Measurements from ENCODE around the gene PLEKHH2.

PLEKHH2 gene

DNA sequence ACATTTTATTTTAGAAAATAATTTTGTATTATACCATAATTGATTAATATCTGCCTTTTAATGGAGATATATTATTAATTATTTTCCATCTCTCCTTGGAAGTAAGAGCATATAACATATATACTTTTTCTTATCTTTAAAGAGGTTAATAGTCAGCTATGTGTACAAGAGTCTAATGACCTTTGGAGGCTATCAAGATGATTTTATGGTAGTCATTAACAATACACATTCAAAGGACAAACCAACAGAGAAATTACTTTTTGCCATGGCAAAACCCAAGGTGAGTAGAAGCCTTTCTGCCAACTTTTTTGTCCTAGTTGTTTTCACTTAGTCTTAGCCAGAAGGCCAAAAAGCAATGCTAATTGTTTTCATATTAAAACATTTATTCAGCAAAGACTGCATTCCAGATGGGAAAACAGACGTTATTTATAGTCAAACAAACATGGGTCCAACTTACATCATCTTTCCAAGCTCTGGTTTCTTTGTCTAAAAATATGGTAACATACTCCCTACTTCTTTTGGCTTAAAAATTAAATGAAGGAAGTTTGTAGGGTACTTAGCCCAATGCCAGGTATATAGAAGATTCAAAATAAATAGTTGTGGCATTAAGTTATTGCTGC is 127.1 kb downstream of the PLEKHH2 start:
- no peak for DNase-seq

GRCh38 chr2:43766006-43766405 is 128.9 kb downstream of the PLEKHH2 start:
- DNase-seq = no peak

GRCh38 chr2:43773876-43774613 is 137.0 kb downstream of the PLEKHH2 start, which contains the start of gene DYNC2LI1:
Gene DYNC2LI1, plus strand, starts transcription at chr2:43774039. Its CDS starts 100 bp downstream, at chr2:43774139.
- DNase-seq = peak; percentile 94

- no peak for DNase-seq
Measured at GRCh38 chr2:43774617-43775016, 137.6 kb downstream of the PLEKHH2 start.

DNA sequence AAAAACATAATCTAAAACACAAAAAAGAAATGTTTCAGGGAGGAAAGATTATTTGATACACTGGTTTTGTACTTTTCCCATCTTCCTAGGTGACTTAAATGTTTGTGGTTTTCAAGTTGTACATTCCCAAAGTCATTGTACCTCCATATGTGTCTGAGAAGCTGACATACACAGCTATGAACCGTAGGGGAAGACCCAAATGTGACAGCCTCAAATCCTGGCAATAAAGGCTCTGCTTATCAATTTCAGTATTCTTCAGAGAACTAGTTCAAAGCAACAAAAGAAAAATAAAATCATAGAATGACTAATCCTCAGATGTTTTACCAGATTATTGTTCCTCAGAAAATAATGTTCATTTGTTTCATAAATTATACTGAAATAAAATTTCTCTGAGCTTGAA is 139.3 kb downstream of the PLEKHH2 start:
- no peak for DNase-seq

- no peak for DNase-seq
Measured at GRCh38 chr2:43777306-43777926, 140.4 kb downstream of the PLEKHH2 start.

DNA sequence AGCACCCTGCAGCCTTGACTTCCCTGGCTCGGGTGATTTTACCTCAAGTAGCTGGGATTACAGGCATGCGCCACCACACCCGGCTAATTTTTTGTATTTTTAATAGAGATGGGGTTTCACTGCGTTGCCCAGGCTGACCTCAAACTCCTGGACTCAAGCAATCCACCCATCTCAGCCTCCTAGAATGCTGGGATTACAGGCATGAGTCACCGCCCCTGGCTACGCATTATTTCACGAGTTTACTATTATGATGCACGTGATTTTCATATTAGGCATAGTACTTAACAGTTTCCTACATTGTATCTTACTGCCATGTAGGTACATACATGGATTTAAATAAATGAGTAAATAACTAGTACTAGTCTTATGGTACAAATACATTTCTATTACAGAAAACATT is 141.2 kb downstream of the PLEKHH2 start:
- DNase-seq = no peak

DNA sequence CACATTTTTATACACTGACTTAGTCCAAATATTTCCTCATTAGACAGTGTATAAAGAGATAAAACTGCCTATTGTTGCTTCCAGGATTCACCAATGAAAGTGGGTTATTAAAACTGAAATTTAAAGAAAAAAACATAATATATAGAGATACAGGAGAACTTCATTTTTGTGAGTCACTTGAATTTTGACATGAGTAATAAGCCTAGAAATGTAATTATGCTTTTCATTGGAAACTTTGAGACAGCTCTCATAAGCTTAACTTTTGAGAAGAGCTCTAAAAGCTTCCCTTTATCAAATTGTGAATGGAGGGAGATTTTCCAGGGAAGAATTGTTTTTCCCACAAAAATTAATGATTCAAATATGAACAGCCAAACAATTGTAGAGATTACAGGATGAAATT is 150.8 kb downstream of the PLEKHH2 start:
- no peak for DNase-seq

DNA sequence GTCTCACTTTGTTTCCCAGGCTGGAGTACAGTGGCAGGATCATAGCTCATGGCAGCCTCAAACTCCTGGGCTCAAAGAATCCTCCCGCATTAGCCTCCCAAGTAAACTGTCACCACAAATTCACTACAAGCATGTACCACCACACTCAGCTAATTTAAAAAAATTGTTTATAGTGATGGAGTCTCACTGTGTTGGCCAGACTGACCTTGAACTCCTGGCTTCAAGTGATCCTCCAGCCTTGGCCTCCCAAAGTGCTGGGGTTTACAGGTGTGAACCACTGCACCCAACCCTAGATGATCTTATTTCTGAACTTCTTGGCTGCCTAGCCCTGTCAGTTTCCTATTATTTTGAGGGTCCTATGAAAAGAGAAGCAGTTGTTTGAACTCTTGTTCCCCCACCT is 151.6 kb downstream of the PLEKHH2 start:
- no peak for DNase-seq

DNA sequence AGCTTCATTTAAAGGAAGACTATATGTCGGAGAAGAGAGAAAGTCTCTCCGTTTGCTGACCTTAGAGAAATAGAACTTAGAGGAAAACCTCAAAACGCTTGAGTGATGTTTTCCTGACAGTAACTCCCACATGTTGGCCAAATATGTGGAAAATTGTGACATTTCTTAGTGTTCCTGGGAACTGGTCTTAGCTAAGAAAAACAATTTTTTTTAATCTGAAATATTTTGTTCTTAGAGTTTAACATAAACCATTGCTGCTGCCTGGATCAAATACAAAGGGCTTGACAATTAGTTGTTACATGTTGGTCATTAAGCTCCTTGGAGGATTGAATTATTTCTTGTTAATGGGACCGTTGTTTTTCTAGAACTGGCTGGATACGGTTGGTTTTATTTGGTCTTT is 153.1 kb downstream of the PLEKHH2 start:
- DNase-seq = no peak

DNA sequence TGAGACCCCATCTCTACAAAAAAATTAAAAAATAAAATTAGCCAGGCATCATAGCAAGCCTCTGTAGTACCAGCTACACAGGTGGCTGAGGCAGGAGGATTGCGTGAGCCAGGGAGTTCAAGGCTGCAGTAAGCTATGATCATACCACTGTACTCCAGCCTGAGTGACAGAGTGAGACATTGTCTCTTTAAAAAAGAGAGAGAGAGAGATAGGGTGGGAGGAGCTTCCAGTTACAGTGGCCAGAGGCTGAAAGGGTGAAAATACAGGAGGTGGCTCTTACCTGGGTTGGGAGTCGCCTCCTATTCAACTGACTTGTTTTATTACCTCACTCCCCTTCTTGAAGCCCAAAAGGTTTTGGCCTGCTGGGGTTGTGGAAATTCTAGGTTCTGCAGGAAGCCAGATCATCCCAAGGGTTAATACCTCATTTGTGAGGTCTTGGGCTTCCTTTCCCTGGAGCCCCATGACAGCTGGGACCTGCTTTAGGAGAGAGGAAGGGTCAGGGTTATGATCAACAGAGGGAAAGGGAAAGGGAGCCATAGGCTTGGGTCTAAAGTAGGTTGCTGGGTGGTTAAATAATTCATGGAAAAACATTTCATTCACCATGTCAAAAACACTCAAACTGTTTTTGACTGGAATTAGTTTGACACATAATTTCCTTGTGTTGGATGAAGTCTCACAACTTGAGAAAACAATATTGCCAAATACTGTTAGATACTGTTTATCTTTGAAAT is 154.1 kb downstream of the PLEKHH2 start:
- DNase-seq = peak; percentile 64

DNA sequence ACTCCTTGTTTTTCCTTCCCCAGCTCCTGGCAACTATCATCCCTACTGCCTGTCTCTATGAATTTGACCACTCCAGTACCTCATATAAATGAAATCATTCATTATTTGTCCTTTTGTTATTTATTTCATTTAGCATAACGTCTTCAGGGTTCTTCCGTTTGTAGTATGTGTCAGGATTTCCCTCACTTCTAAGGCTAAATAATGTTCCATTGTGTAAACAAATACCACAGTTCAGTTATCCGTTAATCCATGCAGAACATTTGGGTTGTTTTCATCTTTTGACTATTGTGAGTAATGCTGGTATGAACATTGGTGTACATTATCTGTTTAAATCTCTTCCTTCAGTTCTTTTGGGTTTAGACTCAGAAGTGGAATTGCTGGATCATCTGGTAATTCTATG is 155.6 kb downstream of the PLEKHH2 start:
- DNase-seq = no peak

- no peak for DNase-seq
Measured at GRCh38 chr2:43794956-43795355, 157.9 kb downstream of the PLEKHH2 start.

- no peak for DNase-seq
Measured at GRCh38 chr2:43796206-43796605, 159.1 kb downstream of the PLEKHH2 start.

DNA sequence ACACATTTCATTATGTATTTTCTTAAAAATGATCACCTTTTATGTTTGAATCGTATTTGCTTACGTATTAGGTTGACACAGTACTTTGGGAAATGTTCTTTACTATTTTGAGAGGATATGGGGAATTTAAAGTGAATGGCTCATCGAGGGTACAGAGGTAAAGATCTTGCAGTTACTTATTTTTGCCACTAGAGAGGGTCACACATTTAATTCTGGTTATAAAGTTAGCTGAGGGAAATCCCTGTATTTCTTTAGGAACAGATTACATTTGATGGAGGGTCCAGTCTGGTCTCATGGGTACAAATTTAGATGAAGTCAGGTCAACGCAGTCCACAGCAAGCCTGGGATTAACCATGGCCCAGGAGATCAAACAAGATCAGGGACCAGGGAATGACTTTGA is 161.2 kb downstream of the PLEKHH2 start:
- no peak for DNase-seq

DNA sequence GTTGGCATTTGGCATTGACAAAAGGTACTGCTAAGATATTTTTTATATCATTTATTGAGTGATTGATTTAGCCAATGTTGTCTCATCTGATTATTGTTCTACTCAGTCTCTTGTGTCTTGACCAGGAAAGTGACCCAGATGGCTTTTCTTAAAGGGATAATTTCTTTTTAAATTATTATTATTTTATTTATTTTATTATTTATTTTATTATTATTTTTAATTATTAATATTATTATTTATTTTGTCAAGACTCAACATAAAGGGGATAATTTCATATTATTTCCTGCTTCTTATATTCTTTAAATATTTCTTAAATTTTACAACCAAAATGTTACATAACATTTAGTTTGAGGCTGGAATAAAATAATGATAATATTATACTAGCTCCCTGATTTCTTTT is 163.8 kb downstream of the PLEKHH2 start:
- no peak for DNase-seq

DNA sequence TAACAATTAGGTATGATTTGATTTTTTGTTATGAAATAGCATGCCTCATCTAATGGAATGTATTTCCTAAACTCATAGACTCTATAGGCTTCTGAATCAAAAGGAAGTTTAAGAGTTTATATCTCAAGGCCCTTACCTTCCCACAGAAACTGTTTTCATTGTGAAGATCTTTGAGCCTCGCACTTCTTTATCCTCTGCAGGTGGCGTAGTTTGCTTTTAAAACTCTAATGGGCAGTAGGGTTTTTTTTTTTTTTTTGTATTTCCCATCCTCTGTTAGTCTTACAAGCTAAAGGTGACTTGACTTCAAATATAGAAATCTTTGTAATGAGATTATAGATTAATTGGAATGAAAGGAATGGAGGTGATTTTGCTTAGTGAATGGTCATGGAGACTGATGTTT is 165.1 kb downstream of the PLEKHH2 start:
- no peak for DNase-seq

DNA sequence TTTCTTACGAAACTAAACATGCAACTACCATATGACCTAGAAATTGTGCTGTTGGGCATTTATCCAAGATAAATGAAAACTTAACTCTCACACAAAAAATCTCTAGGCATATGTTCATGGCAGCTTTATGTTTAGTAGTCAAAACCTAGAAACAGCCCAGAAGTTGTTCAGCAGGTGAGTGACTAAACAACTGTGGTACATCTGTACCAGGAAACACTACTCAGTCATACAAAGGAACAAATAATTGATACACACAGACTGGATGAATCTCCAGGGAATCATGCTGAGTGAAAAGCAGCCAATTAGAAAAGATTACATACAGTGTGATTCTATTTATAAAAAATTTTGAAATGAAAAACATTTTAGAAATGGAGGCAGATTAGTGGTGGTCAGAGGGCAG is 166.1 kb downstream of the PLEKHH2 start:
- DNase-seq = no peak

DNA sequence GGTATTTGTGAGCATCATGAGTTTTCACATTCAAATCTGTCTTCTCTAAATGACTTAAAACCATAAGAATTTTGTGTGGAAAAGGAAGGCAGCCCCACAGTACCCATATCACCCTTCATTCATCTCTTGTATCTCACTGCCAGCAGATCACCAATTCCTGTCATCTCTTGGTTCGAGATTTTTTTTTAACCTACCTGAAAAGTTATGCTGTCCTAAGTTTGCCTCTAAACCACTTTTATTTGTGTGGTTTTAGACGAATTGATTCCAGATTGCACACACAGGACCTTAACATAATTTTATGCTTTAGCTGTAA is 169.6 kb downstream of the PLEKHH2 start:
- no peak for DNase-seq

- peak; percentile 33 for DNase-seq
Measured at GRCh38 chr2:43810452-43810851, 173.4 kb downstream of the PLEKHH2 start.

- no peak for DNase-seq
Measured at GRCh38 chr2:43810888-43811287, 173.8 kb downstream of the PLEKHH2 start.

GRCh38 chr2:43812006-43812405 is 174.9 kb downstream of the PLEKHH2 start:
- no peak for DNase-seq

GRCh38 chr2:43812947-43813346 is 175.9 kb downstream of the PLEKHH2 start:
- DNase-seq = no peak

DNA sequence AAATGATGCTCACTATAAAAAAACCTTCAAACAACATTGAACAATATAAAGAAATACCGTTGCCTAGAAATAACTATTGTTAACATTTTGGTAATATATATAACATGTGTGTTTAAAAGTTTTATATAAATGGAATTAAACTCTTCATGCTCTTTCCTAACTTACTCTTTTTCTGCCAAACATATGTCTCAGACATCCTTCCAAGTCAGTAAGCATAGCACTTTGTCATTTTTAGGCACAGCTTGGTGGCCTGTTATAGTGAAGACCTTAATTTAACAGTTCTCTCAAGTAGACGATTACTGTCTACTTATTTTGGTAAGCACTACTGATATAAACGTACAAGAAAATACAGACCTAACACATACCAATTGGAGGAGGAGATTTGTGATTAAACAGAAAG is 177.7 kb downstream of the PLEKHH2 start:
- DNase-seq = no peak

All from retina (tissue), 1 donor.